IPS-20b (cell line): ENCODE measurements around the gene RCAN3.
A peak's percentile ranks its signal among the peaks of the same experiment; 100 is the strongest.
"Not testable (repeated sequence)": the region's sequence is repeated elsewhere in the genome, so short reads cannot be mapped to it uniquely, and the experiment has no call there.

ENCODE experiments used
- H3K27ac ChIP-seq: one replicate; pipeline ENCODE4 v1.5.1; 2013; ENCODE audit warnings: low read length
- H3K27me3 ChIP-seq: 2 replicates; pipeline ENCODE4 v1.6.1; 2013; ENCODE audit warnings: mild to moderate bottlenecking, low read length, inconsistent platforms; ENCODE audit not compliant: insufficient read depth
- H3K36me3 ChIP-seq: 2 replicates; pipeline ENCODE4 v1.6.1; 2013; ENCODE audit warnings: low read depth, mild to moderate bottlenecking, inconsistent platforms, low read length, moderate library complexity; ENCODE audit not compliant: insufficient read depth
- H3K4me1 ChIP-seq: 2 replicates; pipeline ENCODE4 v1.6.1; 2013; ENCODE audit warnings: mild to moderate bottlenecking, control low read depth, inconsistent platforms, low read length, moderate library complexity; ENCODE audit not compliant: insufficient read depth
- H3K4me3 ChIP-seq: 2 replicates; pipeline ENCODE4 v1.5.1; 2013; ENCODE audit warnings: mild to moderate bottlenecking, low read length, inconsistent platforms
- H3K9ac ChIP-seq: 2 replicates; pipeline ENCODE4 v1.6.1; 2013; ENCODE audit warnings: low read depth, mild to moderate bottlenecking, inconsistent platforms, low read length, moderate library complexity
- H3K9me3 ChIP-seq: 2 replicates; pipeline ENCODE4 v1.6.1; 2013; ENCODE audit warnings: mild to moderate bottlenecking, low read depth, low read length, inconsistent platforms; ENCODE audit not compliant: insufficient read depth

Gene RCAN3

GRCh38 chr1:24503059-24503751 lies 569 bp downstream of the RCAN3 start:
- no peak overlapping the region for H3K27ac ChIP-seq
- peaks cover 21% of the 10 kb centered on the region; the same call in 1 of the 2 replicates for H3K27me3 ChIP-seq
- peaks cover 21% of the 10 kb centered on the region; the same call in 1 of the 2 replicates for H3K4me1 ChIP-seq
- peak overlapping the region; percentile 85 for H3K4me3 ChIP-seq
- H3K9me3 ChIP-seq = no peaks in the 10 kb centered on the region
- H3K9ac ChIP-seq = peak overlapping the region; percentile 71; the same call in 1 of the 2 replicates
- H3K36me3 ChIP-seq = no peaks in the 10 kb centered on the region

- peaks cover 23% of the 10 kb centered on the region; the same call in 1 of the 2 replicates for H3K4me1 ChIP-seq
- H3K9ac ChIP-seq = peak overlapping the region; percentile 71; the same call in 1 of the 2 replicates
- peaks cover 21% of the 10 kb centered on the region; the same call in 1 of the 2 replicates for H3K27me3 ChIP-seq
- no peaks in the 10 kb centered on the region for H3K9me3 ChIP-seq
- no peak overlapping the region for H3K27ac ChIP-seq
- H3K4me3 ChIP-seq = peak overlapping the region; percentile 73
- no peaks in the 10 kb centered on the region for H3K36me3 ChIP-seq
Observed at GRCh38 chr1:24503870-24504523, 1.4 kb downstream of the RCAN3 start.

GRCh38 chr1:24504560-24504959 lies 1.9 kb downstream of the RCAN3 start:
- Histone ChIP-seq H3K27ac (no peak overlapping the region), H3K36me3 (no peaks in the 10 kb centered on the region), H3K27me3 (peaks cover 21% of the 10 kb centered on the region; the same call in 1 of the 2 replicates), H3K4me3 (peak overlapping the region; percentile 73; the same call in 1 of the 2 replicates), H3K9ac (no peak overlapping the region; the same call in 1 of the 2 replicates), H3K4me1 (peaks cover 25% of the 10 kb centered on the region; the same call in 1 of the 2 replicates), H3K9me3 (no peaks in the 10 kb centered on the region)

- peaks cover 21% of the 10 kb centered on the region; the same call in 1 of the 2 replicates for H3K27me3 ChIP-seq
- no peak overlapping the region for H3K27ac ChIP-seq
- H3K4me1 ChIP-seq = peaks cover 26% of the 10 kb centered on the region; the same call in 1 of the 2 replicates
- no peaks in the 10 kb centered on the region for H3K9me3 ChIP-seq
- no peak overlapping the region for H3K4me3 ChIP-seq
- H3K36me3 ChIP-seq = no peaks in the 10 kb centered on the region
- H3K9ac ChIP-seq = no peak overlapping the region
Observed at GRCh38 chr1:24505816-24506215, 3.2 kb downstream of the RCAN3 start.

DNA sequence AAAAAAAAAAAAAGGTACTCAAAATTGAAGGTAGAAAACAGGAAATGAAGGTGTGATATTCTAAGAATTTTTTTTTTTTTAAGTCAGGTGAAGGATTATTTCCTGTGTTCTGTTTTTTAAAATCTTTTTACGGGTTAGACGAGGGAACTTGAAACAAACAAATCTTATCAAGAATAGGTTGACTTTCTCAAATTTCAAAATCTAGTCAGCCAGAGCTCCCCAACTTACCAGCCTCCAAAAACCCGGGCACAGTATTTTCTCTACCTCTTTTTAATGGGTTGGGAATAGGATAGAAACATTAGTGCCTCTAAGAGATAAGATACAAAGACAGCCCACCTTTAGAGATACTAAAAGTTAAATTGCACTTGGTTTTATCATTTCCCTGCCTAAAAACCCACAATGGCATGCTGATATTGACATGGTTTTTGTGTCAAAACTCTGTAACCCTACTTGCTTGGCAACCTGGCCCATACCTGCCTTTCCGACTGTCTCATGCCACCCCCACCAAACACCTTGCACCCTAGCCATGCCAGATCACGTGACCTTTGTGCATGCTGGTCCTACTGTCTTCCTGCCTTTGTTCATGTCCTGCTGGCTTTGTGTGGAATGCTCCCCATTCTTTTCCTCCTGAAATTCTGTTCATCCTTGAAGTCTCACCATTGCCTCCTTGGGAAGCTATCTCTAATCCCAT lies 4.2 kb downstream of the RCAN3 start:
- Histone ChIP-seq H3K9ac (peak overlapping the region; percentile 24; the same call in 1 of the 2 replicates), H3K27ac (no peak overlapping the region), H3K4me3 (peak overlapping the region; percentile 2; the same call in 1 of the 2 replicates), H3K4me1 (peaks cover 23% of the 10 kb centered on the region; the same call in 1 of the 2 replicates), H3K36me3 (no peaks in the 10 kb centered on the region), H3K9me3 (no peaks in the 10 kb centered on the region), H3K27me3 (peaks cover 19% of the 10 kb centered on the region; the same call in 1 of the 2 replicates)

DNA sequence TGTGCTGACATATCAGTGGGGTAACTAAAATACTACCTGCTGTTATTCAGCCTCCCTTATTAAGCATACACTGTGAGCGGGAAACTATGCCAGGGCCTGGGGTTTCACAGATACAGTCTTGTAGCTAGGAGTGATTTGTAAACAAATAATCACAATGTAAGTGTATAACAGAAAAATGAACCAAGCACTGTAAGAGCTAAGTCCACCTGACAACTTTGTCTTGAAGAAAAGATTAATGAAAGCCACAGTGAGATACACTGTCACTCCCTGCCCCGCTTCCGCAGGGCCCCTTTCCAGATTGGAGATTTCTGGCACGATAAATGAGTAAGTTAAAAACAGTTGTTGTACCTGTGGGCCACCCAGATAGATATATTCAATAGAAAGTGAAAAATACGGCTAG lies 4.8 kb downstream of the RCAN3 start:
- H3K9me3 ChIP-seq = no peaks in the 10 kb centered on the region
- no peak overlapping the region for H3K27ac ChIP-seq
- peaks cover 17% of the 10 kb centered on the region; the same call in 1 of the 2 replicates for H3K27me3 ChIP-seq
- H3K9ac ChIP-seq = peak overlapping the region; percentile 24; the same call in 1 of the 2 replicates
- H3K4me1 ChIP-seq = peaks cover 23% of the 10 kb centered on the region; the same call in 1 of the 2 replicates
- H3K36me3 ChIP-seq = no peaks in the 10 kb centered on the region
- no peak overlapping the region for H3K4me3 ChIP-seq

DNA sequence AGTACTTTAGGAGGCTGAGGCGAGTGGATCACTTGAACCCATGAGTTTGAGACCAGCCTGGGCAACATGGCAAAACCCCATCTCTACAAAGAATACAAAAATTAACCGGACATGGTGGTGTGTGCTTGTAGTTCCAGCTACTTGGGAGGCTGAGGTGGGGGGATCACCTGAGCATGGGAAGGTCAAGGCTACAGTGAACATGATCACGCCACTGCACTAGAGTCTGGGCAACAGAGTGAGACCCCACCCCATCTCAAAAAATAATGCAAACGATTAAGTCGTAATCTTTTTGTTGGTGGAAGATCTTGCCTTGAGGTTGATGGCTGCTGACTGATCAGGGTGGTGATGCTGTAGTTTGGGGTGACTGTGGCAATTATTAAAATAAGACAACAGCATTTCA lies 6.3 kb downstream of the RCAN3 start:
- H3K9me3 ChIP-seq = no peaks in the 10 kb centered on the region
- H3K36me3 ChIP-seq = no peaks in the 10 kb centered on the region
- H3K4me1 ChIP-seq = peaks cover 18% of the 10 kb centered on the region; the same call in 1 of the 2 replicates
- H3K27ac ChIP-seq = no peak overlapping the region
- H3K4me3 ChIP-seq = no peak overlapping the region
- H3K27me3 ChIP-seq = peaks cover 10% of the 10 kb centered on the region; the same call in 1 of the 2 replicates
- H3K9ac ChIP-seq = no peak overlapping the region

DNA sequence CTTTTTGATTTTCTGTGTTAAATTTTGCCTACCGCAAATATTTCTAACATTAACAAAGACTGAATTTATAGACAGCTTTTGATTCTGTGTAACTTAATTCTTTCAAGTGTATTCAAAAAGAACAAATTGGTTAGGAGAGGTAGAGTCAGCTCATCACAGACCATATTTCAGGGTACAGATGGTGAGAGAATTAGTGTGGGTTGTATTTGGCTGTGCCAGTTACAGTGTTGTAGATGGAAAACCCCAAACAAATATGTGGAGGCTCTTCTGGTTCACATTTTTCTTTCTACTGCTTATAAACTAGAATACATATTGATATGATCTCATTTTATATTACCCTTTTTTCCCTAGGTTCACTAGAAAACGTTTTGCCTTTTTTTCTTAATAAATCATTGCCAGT lies 11.1 kb downstream of the RCAN3 start:
- H3K9me3 ChIP-seq = no peaks in the 10 kb centered on the region
- H3K27ac ChIP-seq = no peak overlapping the region
- no peak overlapping the region for H3K4me3 ChIP-seq
- H3K4me1 ChIP-seq = peaks cover 3% of the 10 kb centered on the region; the same call in 1 of the 2 replicates
- no peaks in the 10 kb centered on the region for H3K27me3 ChIP-seq
- no peak overlapping the region for H3K9ac ChIP-seq
- H3K36me3 ChIP-seq = no peaks in the 10 kb centered on the region

DNA sequence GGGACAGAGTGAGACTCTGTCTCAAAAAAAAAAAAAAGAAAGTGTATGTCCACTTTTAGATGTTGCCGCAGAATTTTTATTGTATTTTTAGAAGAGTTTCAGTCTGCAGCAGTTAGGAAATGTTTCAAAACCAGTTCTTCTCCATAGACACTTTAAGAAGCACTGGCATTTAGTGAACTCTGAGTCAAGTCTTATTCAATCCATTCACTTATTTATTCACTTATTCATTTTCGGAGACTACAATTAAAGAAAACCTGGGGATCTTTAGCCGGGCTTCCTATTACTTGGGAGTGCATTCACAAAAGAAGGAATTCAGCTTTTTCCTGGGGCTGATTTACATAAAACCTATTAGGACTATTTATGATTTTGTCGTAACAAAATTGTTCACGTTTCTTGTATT lies 12.3 kb downstream of the RCAN3 start:
- Histone ChIP-seq H3K4me1 (no peaks in the 10 kb centered on the region; the same call in 1 of the 2 replicates), H3K36me3 (peaks cover 7% of the 10 kb centered on the region; the same call in 1 of the 2 replicates), H3K9me3 (no peaks in the 10 kb centered on the region), H3K27ac (no peak overlapping the region), H3K4me3 (no peak overlapping the region), H3K9ac (no peak overlapping the region), H3K27me3 (no peaks in the 10 kb centered on the region)

GRCh38 chr1:24515671-24516209 lies 13.1 kb downstream of the RCAN3 start:
- peaks cover 10% of the 10 kb centered on the region; the same call in 1 of the 2 replicates for H3K36me3 ChIP-seq
- H3K9me3 ChIP-seq, H3K4me1 ChIP-seq, H3K27ac ChIP-seq, H3K9ac ChIP-seq, H3K27me3 ChIP-seq, H3K4me3 ChIP-seq: not testable (repeated sequence)

- H3K4me3 ChIP-seq = no peak overlapping the region
- no peaks in the 10 kb centered on the region for H3K9me3 ChIP-seq
- no peaks in the 10 kb centered on the region; the same call in 1 of the 2 replicates for H3K4me1 ChIP-seq
- H3K27ac ChIP-seq = no peak overlapping the region
- no peak overlapping the region for H3K9ac ChIP-seq
- H3K27me3 ChIP-seq = no peaks in the 10 kb centered on the region
- peaks cover 10% of the 10 kb centered on the region; the same call in 1 of the 2 replicates for H3K36me3 ChIP-seq
Observed at GRCh38 chr1:24516506-24516905, 13.9 kb downstream of the RCAN3 start.
